H9 (cell line): ENCODE results near the gene ITGA8. TPM values are rescaled to one million over a fixed set of nuclear protein-coding genes. Genes with fewer than 3 reads are reported as not detected.

Source experiments
- DNase-seq: peaks from one replicate; pipeline ENCODE4 v3.0.0-alpha.2; 2017
- H2AFZ ChIP-seq: one replicate; pipeline ENCODE4 v1.6.1; 2013; ENCODE audit warnings: mild to moderate bottlenecking, low read length, control low read depth, moderate library complexity
- H2AK5ac ChIP-seq: 2 replicates; pipeline ENCODE4 v1.6.1; 2013; ENCODE audit warnings: low read length, control low read depth, mixed read lengths; ENCODE audit not compliant: insufficient read length
- H2BK120ac ChIP-seq: one replicate; pipeline ENCODE4 v1.6.1; 2013; ENCODE audit warnings: low read depth, mild to moderate bottlenecking, low read length, control low read depth, inconsistent platforms; ENCODE audit not compliant: poor library complexity, severe bottlenecking
- H2BK12ac ChIP-seq: 2 replicates; pipeline ENCODE4 v1.6.1; 2013; ENCODE audit warnings: low read length, control low read depth, mixed read lengths, low read depth; ENCODE audit not compliant: insufficient read length
- H2BK15ac ChIP-seq: 2 replicates; pipeline ENCODE4 v1.6.1; 2013; ENCODE audit warnings: low read depth, low read length, control low read depth
- H2BK20ac ChIP-seq: one replicate; pipeline ENCODE4 v1.6.1; 2013; ENCODE audit warnings: low read depth, mild to moderate bottlenecking, low read length, control low read depth, inconsistent platforms; ENCODE audit not compliant: poor library complexity, severe bottlenecking
- H2BK5ac ChIP-seq: 2 replicates; pipeline ENCODE4 v1.6.1; 2013; ENCODE audit warnings: low read length, control low read depth, mixed read lengths; ENCODE audit not compliant: insufficient read length
- H3K14ac ChIP-seq: 2 replicates; pipeline ENCODE4 v1.6.1; 2013; ENCODE audit warnings: low read length, control low read depth; ENCODE audit not compliant: insufficient read depth
- H3K18ac ChIP-seq: 2 replicates; pipeline ENCODE4 v1.6.1; 2013; ENCODE audit warnings: low read depth, mild to moderate bottlenecking, mixed read lengths, low read length, control low read depth; ENCODE audit not compliant: insufficient read length
- H3K23ac ChIP-seq: 2 replicates; pipeline ENCODE4 v1.6.1; 2013; ENCODE audit warnings: low read length, control low read depth, mixed read lengths, low read depth; ENCODE audit not compliant: insufficient read length
- H3K23me2 ChIP-seq: 2 replicates; pipeline ENCODE4 v1.6.1; 2013; ENCODE audit warnings: low read depth, mild to moderate bottlenecking, mixed read lengths, low read length, control low read depth; ENCODE audit not compliant: insufficient read length, poor library complexity, severe bottlenecking
- H3K27ac ChIP-seq: 2 replicates; pipeline ENCODE4 v1.5.1; 2013; ENCODE audit warnings: low read length, control low read depth, mixed read lengths, low read depth; ENCODE audit not compliant: insufficient read length
- H3K27me3 ChIP-seq: 2 replicates; pipeline ENCODE4 v1.6.1; 2013; ENCODE audit warnings: low read length, control low read depth, inconsistent platforms; ENCODE audit not compliant: insufficient read depth
- H3K4ac ChIP-seq: 2 replicates; pipeline ENCODE4 v1.6.1; 2013; ENCODE audit warnings: low read depth, mild to moderate bottlenecking, control low read depth, inconsistent platforms, low read length, moderate library complexity
- H3K4me1 ChIP-seq: 2 replicates; pipeline ENCODE4 v1.6.1; 2013; ENCODE audit warnings: low read length, control low read depth, inconsistent platforms; ENCODE audit not compliant: insufficient read depth
- H3K4me2 ChIP-seq: 2 replicates; pipeline ENCODE4 v1.6.1; 2013; ENCODE audit warnings: low read length, control low read depth, mixed read lengths; ENCODE audit not compliant: insufficient read length, insufficient read depth
- H3K56ac ChIP-seq: 2 replicates; pipeline ENCODE4 v1.6.1; 2013; ENCODE audit warnings: low read depth, mild to moderate bottlenecking, mixed read lengths, low read length, control low read depth; ENCODE audit not compliant: insufficient read length
- H3K79me1 ChIP-seq: 2 replicates; pipeline ENCODE4 v1.6.1; 2013; ENCODE audit warnings: low read depth, mild to moderate bottlenecking, moderate library complexity, low read length, control low read depth, inconsistent platforms; ENCODE audit not compliant: insufficient read depth, poor library complexity, severe bottlenecking
- H3K79me2 ChIP-seq: 2 replicates; pipeline ENCODE4 v1.6.1; 2013; ENCODE audit warnings: low read length, control low read depth, inconsistent platforms; ENCODE audit not compliant: insufficient read depth
- H3K9ac ChIP-seq: 2 replicates; pipeline ENCODE4 v1.6.1; 2013; ENCODE audit warnings: low read length, control low read depth, mixed read lengths; ENCODE audit not compliant: insufficient read length; ENCODE audit errors: extremely low read depth
- H3K9me3 ChIP-seq: one replicate; pipeline ENCODE4 v1.6.1; 2013; ENCODE audit warnings: low read depth, low read length, inconsistent platforms; ENCODE audit not compliant: control insufficient read depth
- H3T11ph ChIP-seq: one replicate; pipeline ENCODE4 v1.6.1; 2013; ENCODE audit warnings: mild to moderate bottlenecking, low read length, control low read depth, inconsistent platforms
- H4K20me1 ChIP-seq: one replicate; pipeline ENCODE4 v1.6.1; 2013; ENCODE audit not compliant: control insufficient read depth, insufficient read length, insufficient read depth
- H4K5ac ChIP-seq: 2 replicates; pipeline ENCODE4 v1.6.1; 2013; ENCODE audit warnings: low read depth, mild to moderate bottlenecking, mixed read lengths, low read length, control low read depth; ENCODE audit not compliant: insufficient read length
- H4K8ac ChIP-seq: replicated peaks from 2 replicates; pipeline ENCODE4 v1.6.1; 2013; ENCODE audit warnings: low read length, control low read depth, mixed read lengths, low read depth; ENCODE audit not compliant: insufficient read length
- H4K91ac ChIP-seq: 2 replicates; pipeline ENCODE4 v1.6.1; 2013; ENCODE audit warnings: low read depth, mild to moderate bottlenecking, moderate library complexity, mixed read lengths, low read length, control low read depth; ENCODE audit not compliant: insufficient read length
- H3K27ac Mint-ChIP-seq, 3 experiments: 2 replicates in 2 of 3; 3 replicates in 1 of 3; pipeline ENCODE4 v1.8.0; 2020 to 2021; ENCODE audit warnings: mixed read lengths in 3 of 3, mild to moderate bottlenecking in 1 of 3, moderate library complexity in 1 of 3
- H3K27me3 Mint-ChIP-seq: 2 replicates; pipeline ENCODE4 v1.8.0; 2021; ENCODE audit warnings: low read depth, mild to moderate bottlenecking, moderate library complexity, mixed read lengths
- H3K36me3 Mint-ChIP-seq, 3 experiments: 2 replicates in 2 of 3; 3 replicates in 1 of 3; pipeline ENCODE4 v1.8.0; 2020 to 2021; ENCODE audit warnings: low read depth in 3 of 3, mixed read lengths in 3 of 3; ENCODE audit not compliant: insufficient read depth in 1 of 3
- H3K4me1 Mint-ChIP-seq, 2 experiments: 2 replicates each; pipeline ENCODE4 v1.8.0; 2020; ENCODE audit warnings: mixed read lengths in 2 of 2
- H3K4me3 Mint-ChIP-seq, 2 experiments: 2 replicates in 1 of 2; 3 replicates in 1 of 2; pipeline ENCODE4 v1.8.0; 2020 to 2021; ENCODE audit warnings: mild to moderate bottlenecking in 2 of 2, mixed read lengths in 2 of 2, moderate library complexity in 1 of 2
- H3K9me3 Mint-ChIP-seq, 2 experiments: 2 replicates in 1 of 2; 3 replicates in 1 of 2; pipeline ENCODE4 v1.8.0; 2020; ENCODE audit warnings: mild to moderate bottlenecking in 2 of 2, mixed read lengths in 2 of 2, moderate library complexity in 1 of 2
- WGBS: extraction: QIAGEN DNeasy Blood & Tissue Kit; methylation state at CpG from one replicate; pipeline ENCODE4 v1.1.7; 2013; ENCODE audit warnings: missing lambda C conversion rate, low lambda C conversion rate, mixed read lengths; ENCODE audit not compliant: insufficient read length; ENCODE audit errors: extremely low coverage; 5-methylcytosine and 5-hydroxymethylcytosine counted together
- total RNA-seq: library from RNA; stranded (reverse); gene quantifications from 2 replicates; pipeline ENCODE4 v1.2.1, GENCODE V29; 2021
- TF ChIP-seq, protein P1 (sequence below): fragments of 200-600 bp; sonication (generic); conservative IDR thresholded peaks from 3 replicates; pipeline ENCODE4 v1.8.0; 2021; ENCODE audit warnings: antibody characterized with exemption, mild to moderate bottlenecking

Gene ITGA8
- total RNA-seq, 1 experiment from 2014 or later = not detected

DNA sequence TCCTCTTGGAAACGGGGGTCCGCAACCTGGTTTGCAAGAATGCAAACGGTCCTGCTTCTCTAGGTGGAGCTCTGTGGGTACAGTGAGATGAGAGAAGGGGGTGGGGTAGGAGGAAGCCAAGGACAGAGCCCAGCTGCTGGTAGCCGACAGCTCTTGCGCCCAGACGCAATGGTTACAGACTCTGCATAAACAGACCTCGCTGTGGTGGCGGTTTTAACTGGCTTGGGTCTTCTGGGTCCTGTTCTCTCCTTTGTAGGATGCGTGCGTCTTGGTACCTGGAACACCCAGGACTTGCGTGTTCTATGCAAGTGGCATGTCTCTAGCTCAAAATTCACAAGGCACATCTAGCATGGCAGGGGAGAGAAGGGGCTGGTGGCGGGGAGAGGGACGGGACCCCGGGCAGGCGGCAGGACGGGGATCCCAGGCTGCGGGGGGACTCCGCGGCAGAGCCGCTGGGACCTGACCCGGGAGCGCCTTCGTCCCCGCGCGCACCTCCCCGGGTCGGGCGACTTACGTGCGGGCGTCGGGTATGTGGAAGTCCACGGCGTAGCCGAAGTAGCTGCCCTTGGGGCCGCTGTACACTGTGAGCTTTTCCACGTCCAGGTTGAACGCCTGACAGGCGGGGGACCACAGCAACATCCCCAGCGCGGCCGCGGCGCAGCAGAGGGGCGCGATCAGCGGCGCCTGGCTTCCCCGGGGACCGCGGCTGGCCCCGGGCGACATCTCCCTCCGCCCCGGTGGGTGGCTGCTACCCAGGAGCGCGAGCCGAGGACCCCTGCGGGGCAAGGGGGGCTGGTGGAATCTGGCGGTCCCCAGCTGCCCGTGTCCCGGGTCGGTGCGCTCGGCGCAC, 448 bp downstream of the ITGA8 start:
- Histone ChIP-seq H2BK15ac (no peak overlapping the region), H3K4me2 (peak overlapping the region; percentile 60), H4K20me1 (no peaks in the 10 kb centered on the region), H3K9ac (no peak overlapping the region), H2BK12ac (no peak overlapping the region), H3K4me1 (no peaks in the 10 kb centered on the region), H4K8ac (no peak overlapping the region), H3K18ac (no peak overlapping the region), H3K4ac (no peak overlapping the region), H2BK120ac (no peak overlapping the region), H3K79me1 (no peaks in the 10 kb centered on the region), H3K79me2 (no peaks in the 10 kb centered on the region), H3K27me3 (peaks cover 16% of the 10 kb centered on the region), H3K27ac (no peak overlapping the region), H3K23ac (no peak overlapping the region), H3K9me3 (no peaks in the 10 kb centered on the region), H2AFZ (no peak overlapping the region), H2BK5ac (no peak overlapping the region), H2AK5ac (no peak overlapping the region), H3K23me2 (peaks cover 10% of the 10 kb centered on the region), H2BK20ac (no peak overlapping the region), H3T11ph (no peak overlapping the region), H3K14ac (no peak overlapping the region), H4K91ac (no peak overlapping the region), H4K5ac (no peak overlapping the region), H3K56ac (no peak overlapping the region)
- Mint-ChIP-seq H3K4me1 (peaks cover 13 to 17% of the 10 kb centered on the region in 2 experiments), H3K36me3 (peaks cover 0 to 2% (median 0%) of the 10 kb centered on the region in 3 experiments; a peak in 1 of 7 replicates), H3K27ac (no peak overlapping the region), H3K4me3 (peak overlapping the region; percentile 76 to 94), H3K27me3 (peaks cover 72% of the 10 kb centered on the region), H3K9me3 (no peaks in the 10 kb centered on the region)
- DNase-seq = peak; percentile 64
- TF ChIP-seq, protein P1, sequence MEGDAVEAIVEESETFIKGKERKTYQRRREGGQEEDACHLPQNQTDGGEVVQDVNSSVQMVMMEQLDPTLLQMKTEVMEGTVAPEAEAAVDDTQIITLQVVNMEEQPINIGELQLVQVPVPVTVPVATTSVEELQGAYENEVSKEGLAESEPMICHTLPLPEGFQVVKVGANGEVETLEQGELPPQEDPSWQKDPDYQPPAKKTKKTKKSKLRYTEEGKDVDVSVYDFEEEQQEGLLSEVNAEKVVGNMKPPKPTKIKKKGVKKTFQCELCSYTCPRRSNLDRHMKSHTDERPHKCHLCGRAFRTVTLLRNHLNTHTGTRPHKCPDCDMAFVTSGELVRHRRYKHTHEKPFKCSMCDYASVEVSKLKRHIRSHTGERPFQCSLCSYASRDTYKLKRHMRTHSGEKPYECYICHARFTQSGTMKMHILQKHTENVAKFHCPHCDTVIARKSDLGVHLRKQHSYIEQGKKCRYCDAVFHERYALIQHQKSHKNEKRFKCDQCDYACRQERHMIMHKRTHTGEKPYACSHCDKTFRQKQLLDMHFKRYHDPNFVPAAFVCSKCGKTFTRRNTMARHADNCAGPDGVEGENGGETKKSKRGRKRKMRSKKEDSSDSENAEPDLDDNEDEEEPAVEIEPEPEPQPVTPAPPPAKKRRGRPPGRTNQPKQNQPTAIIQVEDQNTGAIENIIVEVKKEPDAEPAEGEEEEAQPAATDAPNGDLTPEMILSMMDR = no peak
- no CpG with 5 or more reads among the region's 67 CpGs for WGBS
